HK-2 (cell line): ENCODE measurements around the gene FRMPD4.
"Not testable (repeated sequence)": the region's sequence is repeated elsewhere in the genome, so short reads cannot be mapped to it uniquely, and the experiment has no call there.

Experiments used
- DNase-seq: peaks from one replicate; pipeline ENCODE4 v3.0.0-alpha.2; 2018; ENCODE audit not compliant: unreplicated experiment

Gene FRMPD4

GRCh38 chrX:12138361-12139313 is at the start of gene FRMPD4:
TSS of gene FRMPD4 (plus strand) at chrX:12138473. CDS start at chrX:12138972, 499 bp downstream.
- DNase-seq, result no peak

- no peak for DNase-seq
Measured at GRCh38 chrX:12089740-12090139, 48.5 kb upstream of the FRMPD4 start.

GRCh38 chrX:12113321-12113720 is 25.0 kb upstream of the FRMPD4 start:
- DNase-seq, result no peak

- no peak for DNase-seq
Measured at GRCh38 chrX:12115377-12115776, 22.9 kb upstream of the FRMPD4 start.

GRCh38 chrX:12118134-12118533 is 20.1 kb upstream of the FRMPD4 start:
- DNase-seq, result no peak

GRCh38 chrX:12128017-12128416 is 10.3 kb upstream of the FRMPD4 start:
- no peak for DNase-seq

GRCh38 chrX:12137951-12138360 is 317 bp upstream of the FRMPD4 start:
- no peak for DNase-seq

- DNase-seq, result no peak
Measured at GRCh38 chrX:12139934-12140611, 1.8 kb downstream of the FRMPD4 start.

- DNase-seq, result no peak
Measured at GRCh38 chrX:12141511-12141910, 3.2 kb downstream of the FRMPD4 start.

- no peak for DNase-seq
Measured at GRCh38 chrX:12142661-12143060, 4.4 kb downstream of the FRMPD4 start.

- DNase-seq, result no peak
Measured at GRCh38 chrX:12145402-12145801, 7.1 kb downstream of the FRMPD4 start.

GRCh38 chrX:12149670-12150407 is 11.6 kb downstream of the FRMPD4 start:
- no peak for DNase-seq

- no peak for DNase-seq
Measured at GRCh38 chrX:12153317-12153716, 15.0 kb downstream of the FRMPD4 start.

GRCh38 chrX:12153741-12154140 is 15.5 kb downstream of the FRMPD4 start:
- no peak for DNase-seq

- DNase-seq, result no peak
Measured at GRCh38 chrX:12159799-12160198, 21.5 kb downstream of the FRMPD4 start.

GRCh38 chrX:12162420-12162819 is 24.1 kb downstream of the FRMPD4 start:
- DNase-seq, result no peak

- DNase-seq, result not testable (repeated sequence)
Measured at GRCh38 chrX:12164180-12164579, 25.9 kb downstream of the FRMPD4 start.

- DNase-seq, result no peak
Measured at GRCh38 chrX:12170755-12171154, 32.5 kb downstream of the FRMPD4 start.

GRCh38 chrX:12174358-12174757 is 36.1 kb downstream of the FRMPD4 start:
- DNase-seq, result no peak

- DNase-seq, result no peak
Measured at GRCh38 chrX:12197030-12197429, 58.8 kb downstream of the FRMPD4 start.

GRCh38 chrX:12206413-12206812 is 68.1 kb downstream of the FRMPD4 start:
- no peak for DNase-seq

GRCh38 chrX:12210196-12210815 is 72.0 kb downstream of the FRMPD4 start:
- no peak for DNase-seq
